ENCODE data around the gene CTIF.

The CTIF gene

GRCh38 chr18:48766026-48766425 lies 227.2 kb downstream of the CTIF start:
- H3K4me2 ChIP-seq (ENCODE audit: low read length), result no peak overlapping the region
- TF ChIP-seq EZH2phosphoT487 (IDR thresholded peaks at IDR 0.05; ENCODE audit: low read depth) (no peak), CTCF (IDR thresholded peaks at IDR 0.05; ENCODE audit: low read depth, low read length) (no peak)
- H4K20me1 ChIP-seq (ENCODE audit: insufficient read depth, low read length), result peaks cover 5% of the 10 kb centered on the region; the same call in 1 of the 2 replicates

DNA sequence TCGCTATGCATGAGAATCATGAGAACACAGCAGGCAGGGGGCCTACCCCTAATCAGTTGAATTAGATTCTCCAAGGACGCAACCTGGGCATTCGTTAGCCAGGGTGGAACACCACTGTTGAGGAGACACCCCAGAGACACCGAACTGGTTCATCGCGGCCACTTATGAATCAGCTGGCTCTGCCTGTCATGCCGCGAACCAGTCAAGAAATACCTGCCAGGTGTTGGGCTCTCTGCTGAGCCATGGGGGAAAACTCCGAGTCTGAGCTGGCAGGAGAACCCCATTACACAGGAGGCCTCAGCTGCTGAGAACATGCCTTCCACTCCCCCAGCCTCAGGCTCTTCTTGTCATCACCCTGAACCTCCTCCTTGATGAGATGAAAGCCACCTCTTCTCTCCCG lies 227.7 kb downstream of the CTIF start:
- Histone ChIP-seq H3K36me3 (replicated peaks; ENCODE audit: low read depth, low read length) (peaks cover 6% of the 10 kb centered on the region), H4K20me1 (ENCODE audit: insufficient read depth, low read length) (peaks cover 5% of the 10 kb centered on the region; the same call in 1 of the 2 replicates), H3K79me2 (ENCODE audit: low read length) (no peaks in the 10 kb centered on the region), H3K4me3 (ENCODE audit: low read length) (no peak overlapping the region), H3K9ac (ENCODE audit: low read length) (no peak overlapping the region), H3K4me1 (ENCODE audit: low read length) (no peaks in the 10 kb centered on the region), H3K27me3 (ENCODE audit: low read depth, low read length) (no peaks in the 10 kb centered on the region), H3K4me2 (ENCODE audit: low read length) (no peak overlapping the region), H3K9me3 (ENCODE audit: insufficient read depth, low read length) (no peaks in the 10 kb centered on the region), H2AFZ (ENCODE audit: low read depth, low read length) (no peak overlapping the region), H3K27ac (ENCODE audit: low read length) (no peak overlapping the region)
- TF ChIP-seq CTCF (IDR thresholded peaks at IDR 0.05; ENCODE audit: low read depth, low read length) (no peak), EZH2phosphoT487 (IDR thresholded peaks at IDR 0.05; ENCODE audit: low read depth) (no peak)

More at GRCh38 chr18:48766026-48766425, 227.2 kb downstream of the CTIF start:
- Histone ChIP-seq H3K9me3 (ENCODE audit: insufficient read depth, low read length) (no peaks in the 10 kb centered on the region), H3K4me1 (ENCODE audit: low read length) (no peaks in the 10 kb centered on the region), H3K36me3 (replicated peaks; ENCODE audit: low read depth, low read length) (peaks cover 6% of the 10 kb centered on the region), H3K27ac (ENCODE audit: low read length) (no peak overlapping the region), H2AFZ (ENCODE audit: low read depth, low read length) (no peak overlapping the region), H3K79me2 (ENCODE audit: low read length) (no peaks in the 10 kb centered on the region), H3K27me3 (ENCODE audit: low read depth, low read length) (no peaks in the 10 kb centered on the region), H3K4me3 (ENCODE audit: low read length) (no peak overlapping the region), H3K9ac (ENCODE audit: low read length) (no peak overlapping the region)

- Histone ChIP-seq H2AFZ (ENCODE audit: low read depth, low read length) (no peak overlapping the region), H3K4me2 (ENCODE audit: low read length) (no peak overlapping the region), H3K79me2 (ENCODE audit: low read length) (no peaks in the 10 kb centered on the region), H3K4me3 (ENCODE audit: low read length) (no peak overlapping the region), H3K9ac (ENCODE audit: low read length) (no peak overlapping the region), H3K27ac (ENCODE audit: low read length) (no peak overlapping the region), H3K27me3 (ENCODE audit: low read depth, low read length) (no peaks in the 10 kb centered on the region), H3K36me3 (replicated peaks; ENCODE audit: low read depth, low read length) (peaks cover 3% of the 10 kb centered on the region), H4K20me1 (ENCODE audit: insufficient read depth, low read length) (peaks cover 5% of the 10 kb centered on the region; the same call in 1 of the 2 replicates), H3K4me1 (ENCODE audit: low read length) (no peaks in the 10 kb centered on the region), H3K9me3 (ENCODE audit: insufficient read depth, low read length) (no peaks in the 10 kb centered on the region)
- TF ChIP-seq CTCF (IDR thresholded peaks at IDR 0.05; ENCODE audit: low read depth, low read length) (no peak), EZH2phosphoT487 (IDR thresholded peaks at IDR 0.05; ENCODE audit: low read depth) (no peak)
Measured at GRCh38 chr18:48767090-48767690, 228.4 kb downstream of the CTIF start.

DNA sequence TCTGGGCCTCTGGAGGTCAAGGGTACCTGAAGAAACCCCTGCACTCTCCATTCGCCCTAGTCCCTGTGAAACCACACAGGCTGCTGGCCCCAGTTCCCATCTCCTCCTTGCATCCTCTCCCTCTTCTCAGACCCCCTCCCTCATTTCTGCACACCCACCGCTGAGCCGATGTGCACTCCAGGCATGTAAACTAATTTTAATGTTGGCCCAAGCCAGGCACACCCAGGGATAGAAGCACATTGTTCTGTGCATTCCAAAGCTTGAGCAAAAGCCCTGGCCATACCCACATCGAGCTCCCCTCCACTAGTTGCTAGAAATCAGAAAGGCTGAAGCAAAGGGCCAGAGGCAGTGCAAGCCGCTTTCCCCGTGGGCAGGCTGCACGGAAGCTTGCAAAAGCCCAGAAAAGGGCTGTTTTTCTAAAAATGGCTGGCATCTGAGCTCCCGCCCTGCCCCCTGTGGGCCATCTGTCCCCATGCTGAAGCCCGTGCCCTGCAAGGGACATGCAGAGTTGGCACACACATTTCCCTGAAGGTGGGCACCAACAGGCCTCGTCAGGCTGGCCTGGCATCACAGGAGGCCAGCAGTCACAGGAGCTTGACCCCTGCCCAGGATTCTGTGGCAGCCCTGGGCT lies 230.3 kb downstream of the CTIF start:
- Histone ChIP-seq H4K20me1 (ENCODE audit: insufficient read depth, low read length) (peaks cover 14% of the 10 kb centered on the region; the same call in 1 of the 2 replicates), H3K4me1 (ENCODE audit: low read length) (no peaks in the 10 kb centered on the region), H3K4me3 (ENCODE audit: low read length) (no peak overlapping the region), H3K36me3 (replicated peaks; ENCODE audit: low read depth, low read length) (peaks cover 7% of the 10 kb centered on the region), H3K79me2 (ENCODE audit: low read length) (no peaks in the 10 kb centered on the region), H3K9me3 (ENCODE audit: insufficient read depth, low read length) (no peaks in the 10 kb centered on the region), H3K27me3 (ENCODE audit: low read depth, low read length) (no peaks in the 10 kb centered on the region), H2AFZ (ENCODE audit: low read depth, low read length) (no peak overlapping the region), H3K4me2 (ENCODE audit: low read length) (no peak overlapping the region), H3K9ac (ENCODE audit: low read length) (no peak overlapping the region), H3K27ac (ENCODE audit: low read length) (no peak overlapping the region)
- peak; percentile 48 for TF ChIP-seq CTCF (IDR thresholded peaks at IDR 0.05; ENCODE audit: low read depth, low read length)
- TF ChIP-seq EZH2phosphoT487 (IDR thresholded peaks at IDR 0.05; ENCODE audit: low read depth), result no peak
